GM12891 (cell line): ENCODE data around the gene SUPT4H1.

Experiments
- DNase-seq: peaks from one replicate; pipeline ENCODE4 v3.0.0; 2011; ENCODE audit warnings: low spot score; ENCODE audit not compliant: insufficient read length
- FAIRE-seq: peaks from 2 replicates; lab custom pipeline; 2011; peaks lifted over from hg19 to GRCh38; lab: Jason Lieb, UNC
- PAX5 ChIP-seq: IDR thresholded peaks from 2 replicates; pipeline ENCODE4 v1.6.1; 2011; ENCODE audit warnings: low read length, moderate library complexity, mild to moderate bottlenecking; ENCODE audit not compliant: insufficient read depth, severe bottlenecking
- POLR2A ChIP-seq: IDR thresholded peaks from 2 replicates; pipeline ENCODE4 v1.6.1; 2011; ENCODE audit warnings: low read depth, low read length, control low read depth
- POLR2AphosphoS5 ChIP-seq: IDR thresholded peaks from 2 replicates; pipeline ENCODE4 v1.6.1; 2011; ENCODE audit warnings: low read depth, low read length, control low read depth
- POU2F2 ChIP-seq: IDR thresholded peaks from 2 replicates; pipeline ENCODE4 v1.6.1; 2011; ENCODE audit warnings: low read depth, mild to moderate bottlenecking, control low read depth, low read length, moderate library complexity
- SPI1 ChIP-seq: IDR thresholded peaks from 2 replicates; pipeline ENCODE4 v1.6.1; 2011; ENCODE audit warnings: low read depth, low read length, control low read depth
- TAF1 ChIP-seq: IDR thresholded peaks from 2 replicates; pipeline ENCODE4 v1.6.1; 2011; ENCODE audit warnings: low read depth, low read length, control low read depth

SUPT4H1 gene

GRCh38 chr17:58337600-58338453 lies 14.2 kb downstream of the SUPT4H1 start:
- TF ChIP-seq TAF1, result peak; percentile 84
- TF ChIP-seq SPI1, result peak; percentile 85
- peak; percentile 13 for TF ChIP-seq PAX5
- peak; percentile 76; the same call in 1 of the 2 replicates for TF ChIP-seq POU2F2
- TF ChIP-seq POLR2AphosphoS5, result peak; percentile 11
- TF ChIP-seq POLR2A, result peak; percentile 49
- peak; percentile 88 for FAIRE-seq
- DNase-seq, result no peak

DNA sequence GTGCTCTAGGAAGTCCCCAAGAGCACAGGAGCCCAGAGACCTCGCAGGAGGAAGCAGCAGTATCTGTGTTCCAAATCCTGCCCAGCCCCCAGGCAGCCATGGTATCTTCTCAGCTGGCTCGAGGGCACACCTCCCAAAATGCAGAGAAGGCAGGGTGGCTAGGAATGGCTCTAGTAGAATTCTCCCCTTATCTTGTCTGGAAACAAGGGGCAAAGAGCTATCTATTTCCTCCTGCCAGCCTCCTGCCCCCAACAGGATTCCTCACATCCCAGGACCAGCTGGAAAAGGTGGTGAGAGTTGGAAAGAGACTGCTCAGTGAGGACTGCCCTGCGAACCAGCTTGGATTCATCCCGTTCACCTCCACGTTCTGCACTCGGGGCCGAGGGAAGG lies 14.8 kb downstream of the SUPT4H1 start:
- no peak for FAIRE-seq
- DNase-seq, result no peak
- peak; percentile 91 for TF ChIP-seq POLR2AphosphoS5
- no peak for TF ChIP-seq PAX5
- peak; percentile 94; the same call in 1 of the 2 replicates for TF ChIP-seq POLR2A
- peak; percentile 20; the same call in 1 of the 2 replicates for TF ChIP-seq POU2F2
- no peak for TF ChIP-seq SPI1

DNA sequence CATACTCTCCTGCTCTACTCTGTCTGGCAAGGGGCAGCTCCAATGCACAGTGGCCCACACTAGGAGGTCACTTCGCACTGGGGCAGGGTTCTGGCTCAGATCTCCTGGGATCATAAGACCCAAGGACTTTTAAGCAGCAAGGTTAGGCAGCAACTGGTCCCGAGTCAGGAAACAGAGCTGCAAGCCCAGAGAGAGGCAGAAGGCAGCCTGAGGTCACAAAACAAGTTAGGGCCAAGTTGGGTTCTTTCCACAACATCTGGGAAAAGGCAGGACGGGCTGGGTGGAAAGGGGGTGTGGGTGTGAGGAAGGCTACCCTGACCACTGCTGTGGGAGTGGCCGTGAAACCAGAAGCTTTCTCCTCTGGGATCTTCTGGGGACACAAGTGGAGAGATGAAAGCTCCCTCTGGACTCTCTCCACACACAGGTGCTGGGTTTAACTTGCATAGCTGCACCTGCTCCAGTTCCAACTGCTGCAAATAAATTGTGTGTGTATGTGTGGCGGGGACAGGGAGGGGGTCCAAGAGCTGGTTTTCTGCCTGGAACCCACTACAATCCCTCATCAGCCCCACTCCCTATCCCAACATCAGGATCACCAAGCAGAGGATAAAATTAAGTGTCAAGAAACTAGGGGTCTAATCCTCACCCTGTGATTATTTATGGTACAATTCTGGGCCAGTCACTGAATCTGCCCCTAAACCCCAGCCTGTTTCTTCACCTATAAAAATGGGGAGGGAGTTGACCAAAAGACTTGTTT lies 15.4 kb downstream of the SUPT4H1 start:
- TF ChIP-seq PAX5 (no peak), SPI1 (no peak), POLR2AphosphoS5 (peak; percentile 39), TAF1 (no peak), POU2F2 (no peak; the same call in none of the 2 replicates), POLR2A (no peak)
- FAIRE-seq (no peak), DNase-seq (no peak)

GRCh38 chr17:58335779-58336455 lies 16.1 kb downstream of the SUPT4H1 start:
- DNase-seq, result no peak
- FAIRE-seq, result peak; percentile 82
- TF ChIP-seq PAX5 (no peak), SPI1 (peak; percentile 82), POLR2A (peak; percentile 84), TAF1 (peak; percentile 88), POLR2AphosphoS5 (peak; percentile 94), POU2F2 (0 out of 2 replicates have a peak, but pooled peaks have one; percentile 45)

GRCh38 chr17:58335061-58335731 lies 16.8 kb downstream of the SUPT4H1 start:
- no peak for FAIRE-seq
- TF ChIP-seq PAX5, result no peak
- TF ChIP-seq TAF1, result no peak
- no peak for TF ChIP-seq POLR2A
- TF ChIP-seq POLR2AphosphoS5, result no peak
- TF ChIP-seq POU2F2, result no peak
- no peak for TF ChIP-seq SPI1
- DNase-seq, result no peak

DNA sequence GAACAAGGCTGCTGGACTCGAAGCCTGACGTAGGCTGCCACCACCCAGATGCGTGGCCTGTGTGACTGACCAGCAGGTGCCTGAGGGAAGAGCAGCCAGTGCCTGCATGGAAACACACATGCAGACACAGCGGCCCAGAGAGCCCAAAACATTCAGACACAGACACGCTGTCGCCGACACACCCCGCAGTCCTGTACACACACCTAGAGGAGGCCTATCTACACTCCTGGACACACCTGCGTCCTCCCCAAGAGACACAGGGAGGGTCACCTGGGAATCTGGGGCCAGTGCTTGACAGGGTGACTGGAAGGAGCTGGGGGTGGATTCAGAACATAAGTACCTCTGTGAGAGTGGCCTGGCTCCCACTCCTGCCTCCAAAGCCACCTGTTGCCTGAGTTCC lies 17.3 kb downstream of the SUPT4H1 start:
- FAIRE-seq (peak; percentile 35), DNase-seq (no peak)
- TF ChIP-seq PAX5 (no peak), POLR2AphosphoS5 (no peak), SPI1 (no peak), POU2F2 (no peak), POLR2A (no peak), TAF1 (no peak)

DNA sequence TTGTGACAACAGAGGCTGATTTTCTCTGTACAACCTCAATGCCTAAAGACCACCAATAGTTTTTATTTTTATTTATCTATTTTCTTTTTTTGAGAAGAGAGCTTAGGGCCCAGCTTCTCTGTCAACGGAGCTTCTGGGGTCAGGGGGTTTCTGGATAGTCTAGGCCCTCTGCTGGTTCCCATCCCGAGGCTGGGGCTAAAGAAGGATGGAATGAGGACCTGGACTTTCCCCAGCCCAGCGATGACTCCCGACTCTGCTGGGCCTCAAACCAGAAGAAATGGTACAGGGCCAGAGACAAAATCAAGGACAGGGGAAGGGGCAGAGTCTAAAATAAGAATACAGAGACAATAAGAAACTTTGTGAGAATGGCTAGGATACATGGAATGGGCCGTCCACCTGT lies 17.7 kb downstream of the SUPT4H1 start:
- no peak for DNase-seq
- no peak for FAIRE-seq
- TF ChIP-seq POLR2A (no peak), POLR2AphosphoS5 (no peak), TAF1 (no peak), POU2F2 (no peak), PAX5 (no peak)

DNA sequence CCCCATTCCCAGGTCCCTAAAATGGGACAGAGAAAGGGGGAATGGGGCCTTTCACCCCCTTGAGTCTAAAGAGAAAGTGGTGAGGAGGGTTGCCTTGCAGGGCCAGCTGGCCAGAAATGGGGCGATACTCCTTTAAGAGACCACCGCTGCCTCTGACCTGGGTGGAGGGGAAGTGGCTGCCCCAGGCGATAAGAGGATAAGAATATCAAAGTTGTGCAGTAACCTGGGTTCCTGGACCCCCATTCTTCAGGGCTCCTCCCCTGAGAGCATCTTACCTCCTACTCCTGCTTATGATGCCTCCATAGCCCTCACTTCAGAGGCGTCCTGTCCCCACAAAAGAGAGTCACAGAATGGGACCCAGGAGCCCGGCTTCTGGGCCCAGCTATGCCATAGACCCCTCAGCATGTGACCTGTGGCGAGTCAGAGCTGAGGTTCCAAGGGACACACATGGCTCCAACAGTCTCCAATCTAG lies 18.2 kb downstream of the SUPT4H1 start:
- no peak for DNase-seq
- TF ChIP-seq SPI1 (peak; percentile 57; the same call in 1 of the 2 replicates), POLR2AphosphoS5 (peak; percentile 19; the same call in 1 of the 2 replicates), PAX5 (no peak), POU2F2 (no peak; the same call in 1 of the 2 replicates), TAF1 (no peak; the same call in 1 of the 2 replicates), POLR2A (no peak)
- FAIRE-seq, result peak; percentile 75
